HG02852 (cell line): ENCODE data around the gene GPRC5C.

ENCODE experiments used
- ATAC-seq: cut with Tn5 transposase; IDR thresholded peaks from one replicate; pipeline ENCODE4 v1.9.1; 2021; ENCODE audit warnings: mild to moderate bottlenecking, moderate library complexity; ENCODE audit not compliant: unreplicated experiment

Gene GPRC5C

DNA sequence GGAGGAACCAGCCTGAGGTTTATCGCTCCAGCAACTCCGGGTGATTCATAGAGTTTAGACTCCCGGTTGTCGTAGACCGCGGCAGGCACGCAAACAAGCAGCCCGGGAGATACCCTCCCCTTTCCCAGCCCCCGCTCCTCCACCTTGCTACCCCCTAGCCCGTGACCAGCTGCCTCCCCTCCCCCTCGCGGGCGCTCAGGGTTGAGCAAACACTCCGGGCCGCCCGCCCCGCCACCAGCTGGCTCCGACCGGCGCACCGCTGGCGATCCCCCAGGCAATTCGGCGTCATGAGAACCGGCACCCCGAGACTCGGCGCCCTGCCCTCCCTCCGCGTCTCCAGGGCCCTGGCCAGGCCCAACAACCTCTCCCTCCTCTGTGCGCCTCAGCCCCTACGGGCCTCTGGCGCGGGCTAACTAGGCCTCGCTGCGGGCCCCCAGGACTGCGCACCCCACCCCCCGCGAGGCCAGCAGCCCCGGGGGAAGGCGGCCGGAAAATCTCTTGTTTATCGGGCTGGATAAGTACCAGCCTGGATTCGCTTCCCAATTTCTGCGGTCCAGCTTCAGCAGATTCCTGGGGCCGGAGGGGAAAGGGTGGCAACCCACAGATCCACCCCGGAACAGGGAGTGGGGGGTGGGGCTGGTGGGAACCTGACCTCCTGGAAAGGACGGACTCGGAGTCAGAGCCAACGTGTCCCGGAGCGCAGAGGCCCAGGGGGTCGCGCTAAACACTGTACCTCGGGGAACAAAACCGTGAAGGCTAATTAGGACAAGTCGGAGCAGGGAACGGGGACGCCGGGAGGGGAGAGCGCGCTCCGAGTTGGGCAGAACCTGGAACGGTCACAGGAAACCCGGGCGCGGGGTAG, 951 bp upstream of the GPRC5C start:
- peak; percentile 52 for ATAC-seq

DNA sequence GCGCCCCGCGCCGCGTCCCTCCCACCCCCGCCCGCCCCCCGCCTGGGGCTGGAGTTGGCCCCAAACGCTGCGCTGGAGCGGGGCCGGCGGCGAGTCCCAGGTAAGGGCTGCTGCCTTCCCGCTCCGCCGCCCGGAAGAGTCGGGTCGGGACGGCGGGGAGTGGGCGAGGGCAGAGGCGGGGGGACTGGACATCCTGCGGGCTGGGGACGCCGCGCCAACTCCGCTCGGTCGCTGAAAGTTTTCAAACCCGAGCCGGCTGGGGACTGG, 469 bp downstream of the GPRC5C start:
- no peak for ATAC-seq

DNA sequence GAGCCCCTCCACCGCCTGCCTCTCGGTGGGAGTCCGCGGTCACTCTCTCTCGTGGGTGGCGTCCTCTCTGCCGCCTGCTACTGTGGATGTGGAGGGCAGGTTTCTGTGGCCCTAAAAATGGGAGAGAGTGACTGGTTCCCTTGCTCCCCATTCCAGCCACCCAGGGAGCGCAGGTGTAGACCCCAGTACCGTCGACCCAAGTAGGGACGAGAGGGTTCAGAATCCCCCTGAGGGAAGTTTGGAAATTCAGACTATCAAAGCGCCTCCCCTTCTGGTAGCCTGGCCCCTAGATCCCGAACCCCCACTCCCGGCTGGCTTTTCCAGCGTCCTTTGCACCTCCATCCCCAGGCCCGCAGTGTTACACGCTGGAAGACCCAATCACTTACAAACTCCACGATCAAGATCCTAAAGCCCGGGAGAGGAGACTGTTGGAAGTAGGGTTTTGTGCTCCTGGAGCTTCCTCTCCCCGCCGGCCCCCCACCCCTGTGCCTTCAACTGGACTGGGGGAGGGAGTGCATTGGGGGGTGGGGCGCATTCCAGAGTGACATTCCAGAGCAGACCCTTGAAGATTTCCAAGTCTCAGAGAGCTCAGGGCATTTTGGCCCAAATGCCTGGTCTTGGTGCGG, 991 bp downstream of the GPRC5C start:
- no peak for ATAC-seq

- no peak for ATAC-seq
Observed at GRCh38 chr17:74433421-74434121, 1.7 kb downstream of the GPRC5C start.

GRCh38 chr17:74435775-74436359, 4.0 kb downstream of the GPRC5C start:
- ATAC-seq = no peak

- no peak for ATAC-seq
Observed at GRCh38 chr17:74437702-74438101, 5.8 kb downstream of the GPRC5C start.

DNA sequence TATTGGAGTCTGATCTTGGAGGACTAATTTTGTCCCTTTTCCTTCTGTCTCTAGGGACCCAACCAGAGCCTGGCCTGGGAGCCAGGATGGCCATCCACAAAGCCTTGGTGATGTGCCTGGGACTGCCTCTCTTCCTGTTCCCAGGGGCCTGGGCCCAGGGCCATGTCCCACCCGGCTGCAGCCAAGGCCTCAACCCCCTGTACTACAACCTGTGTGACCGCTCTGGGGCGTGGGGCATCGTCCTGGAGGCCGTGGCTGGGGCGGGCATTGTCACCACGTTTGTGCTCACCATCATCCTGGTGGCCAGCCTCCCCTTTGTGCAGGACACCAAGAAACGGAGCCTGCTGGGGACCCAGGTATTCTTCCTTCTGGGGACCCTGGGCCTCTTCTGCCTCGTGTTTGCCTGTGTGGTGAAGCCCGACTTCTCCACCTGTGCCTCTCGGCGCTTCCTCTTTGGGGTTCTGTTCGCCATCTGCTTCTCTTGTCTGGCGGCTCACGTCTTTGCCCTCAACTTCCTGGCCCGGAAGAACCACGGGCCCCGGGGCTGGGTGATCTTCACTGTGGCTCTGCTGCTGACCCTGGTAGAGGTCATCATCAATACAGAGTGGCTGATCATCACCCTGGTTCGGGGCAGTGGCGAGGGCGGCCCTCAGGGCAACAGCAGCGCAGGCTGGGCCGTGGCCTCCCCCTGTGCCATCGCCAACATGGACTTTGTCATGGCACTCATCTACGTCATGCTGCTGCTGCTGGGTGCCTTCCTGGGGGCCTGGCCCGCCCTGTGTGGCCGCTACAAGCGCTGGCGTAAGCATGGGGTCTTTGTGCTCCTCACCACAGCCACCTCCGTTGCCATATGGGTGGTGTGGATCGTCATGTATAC, 8.0 kb downstream of the GPRC5C start:
- no peak for ATAC-seq

DNA sequence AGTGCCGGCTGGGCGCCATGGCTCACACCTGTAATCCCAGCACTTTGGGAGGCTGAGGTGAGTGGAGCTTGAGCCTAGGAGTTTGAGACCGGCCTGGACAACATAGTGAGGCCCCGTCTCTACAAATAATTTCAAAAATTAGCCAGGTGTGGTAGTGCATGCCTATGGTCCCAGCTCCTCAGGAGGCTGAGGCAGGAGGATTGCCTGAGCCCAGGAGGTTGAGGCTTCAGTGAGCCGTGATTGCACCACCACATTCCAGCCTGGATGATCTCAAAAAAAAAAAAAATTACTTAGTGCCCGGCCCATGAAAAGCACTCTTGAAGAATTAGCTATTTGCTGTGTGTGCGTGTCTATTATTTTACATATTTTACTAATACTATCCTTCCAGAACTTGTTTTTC, 9.6 kb downstream of the GPRC5C start:
- ATAC-seq = no peak

DNA sequence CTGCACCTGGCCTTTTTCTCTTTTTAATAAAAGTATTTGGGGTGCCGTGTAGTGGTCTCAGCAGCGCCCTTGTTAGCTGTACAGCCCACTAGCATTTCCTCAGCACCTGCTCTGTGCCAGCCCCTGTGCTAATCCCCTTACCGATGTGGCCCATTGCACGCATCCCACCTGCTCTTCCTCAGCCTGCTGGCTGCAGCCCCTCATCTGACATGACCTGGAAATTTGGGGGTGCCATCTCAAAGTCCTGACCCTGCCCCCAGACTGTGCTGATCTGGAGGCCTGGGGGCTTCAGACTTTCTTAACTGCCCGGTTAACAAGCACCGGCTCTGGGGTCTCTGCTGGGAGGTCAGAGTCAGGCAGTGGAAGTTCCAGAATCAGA, 10.4 kb downstream of the GPRC5C start:
- ATAC-seq = no peak

DNA sequence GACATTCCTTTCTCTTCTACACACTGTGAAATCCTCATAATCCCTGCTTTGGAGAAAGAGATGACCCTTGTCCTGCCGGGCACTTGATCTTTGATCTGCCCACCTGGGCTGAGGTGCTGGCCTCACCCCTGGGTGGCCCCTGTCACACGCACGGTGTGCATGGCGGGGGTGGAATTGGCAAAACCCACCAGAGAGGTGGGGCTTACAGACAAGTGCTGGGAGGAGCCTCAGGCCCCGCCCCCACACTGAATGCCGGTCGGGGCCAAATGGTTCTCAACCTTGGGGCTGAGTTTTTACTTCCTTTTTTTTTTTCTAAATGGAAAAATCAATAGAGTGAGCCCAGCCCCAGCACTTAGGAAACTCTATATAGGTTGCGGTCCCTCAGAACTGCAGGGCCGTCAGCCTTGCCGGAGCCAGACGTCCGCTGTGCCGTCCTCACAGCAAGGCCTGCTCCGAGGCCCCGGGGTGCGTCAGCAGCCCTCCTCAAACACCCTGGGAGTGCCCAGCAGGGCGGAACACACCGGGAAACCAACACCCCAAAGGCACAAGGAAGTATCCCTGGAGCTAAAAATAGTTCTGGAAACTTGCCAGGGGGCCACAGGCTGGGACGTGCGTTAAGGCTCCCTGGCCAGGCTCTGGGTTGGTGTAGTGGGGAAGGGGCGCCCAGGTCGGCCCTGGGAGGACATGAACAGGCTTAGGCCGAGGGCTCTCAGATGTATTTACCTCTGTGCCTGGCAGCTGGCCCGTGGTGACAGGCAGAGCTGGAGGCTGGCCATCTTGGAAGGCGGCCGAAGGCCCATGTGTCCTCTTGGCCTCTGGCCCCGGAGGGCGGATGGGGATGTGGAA, 11.0 kb downstream of the GPRC5C start:
- ATAC-seq = no peak

DNA sequence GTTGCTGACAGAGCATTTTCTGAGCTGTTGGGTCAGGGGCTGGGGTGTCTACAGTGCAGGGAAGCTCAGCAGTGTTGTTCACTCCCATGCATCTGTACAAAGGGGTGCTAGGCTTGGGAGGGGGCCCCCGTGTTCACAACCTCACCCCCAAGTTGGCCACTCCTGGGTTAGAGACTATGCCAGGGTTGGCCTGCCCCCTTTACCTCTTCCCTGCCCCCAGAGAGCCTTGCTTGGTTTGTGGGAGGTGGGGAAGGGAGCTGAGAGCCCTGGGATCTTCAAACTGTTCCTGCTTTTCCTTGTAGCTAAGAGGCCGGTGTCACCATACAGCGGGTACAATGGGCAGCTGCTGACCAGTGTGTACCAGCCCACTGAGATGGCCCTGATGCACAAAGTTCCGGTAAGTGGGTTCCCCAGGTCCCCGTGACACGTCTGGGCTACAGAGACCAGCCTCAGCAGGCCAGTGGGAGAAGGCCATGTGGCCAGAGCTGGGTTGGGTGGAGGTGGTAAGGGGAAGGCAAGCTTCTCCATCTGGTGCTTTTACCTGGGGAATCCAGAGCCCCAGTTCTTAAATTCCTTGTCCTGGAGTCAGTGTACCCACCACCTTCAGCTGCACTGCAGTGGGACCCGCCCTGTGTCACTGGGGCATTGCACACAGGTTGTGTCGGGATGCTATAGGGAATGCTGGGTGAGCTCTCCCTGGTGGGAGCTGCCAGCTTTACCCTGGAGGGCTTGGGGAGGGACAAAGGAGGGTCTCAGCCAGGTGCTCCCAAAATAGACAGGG, 11.8 kb downstream of the GPRC5C start:
- no peak for ATAC-seq

DNA sequence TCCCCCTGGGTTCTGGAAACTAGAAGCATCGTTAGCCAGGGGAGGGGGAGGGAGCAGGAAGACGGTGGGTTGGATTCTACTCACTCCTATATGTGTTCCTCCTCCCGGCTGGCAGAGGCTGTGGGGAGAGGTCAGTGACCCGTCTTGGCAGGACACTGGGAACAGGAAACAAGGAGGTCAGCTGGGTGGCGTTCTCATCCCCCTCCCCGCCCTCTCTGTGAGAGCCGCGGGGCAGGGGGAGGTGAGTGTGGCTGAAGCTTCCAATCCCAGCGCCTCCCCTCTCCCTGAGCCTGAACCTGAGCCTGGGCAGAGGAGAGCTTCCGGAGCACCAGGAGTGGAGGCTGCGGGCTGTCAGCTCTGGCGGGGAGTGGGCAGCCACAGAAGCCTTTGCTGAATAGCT, 12.5 kb downstream of the GPRC5C start:
- no peak for ATAC-seq

- ATAC-seq = no peak
Observed at GRCh38 chr17:74445158-74445557, 13.3 kb downstream of the GPRC5C start.

DNA sequence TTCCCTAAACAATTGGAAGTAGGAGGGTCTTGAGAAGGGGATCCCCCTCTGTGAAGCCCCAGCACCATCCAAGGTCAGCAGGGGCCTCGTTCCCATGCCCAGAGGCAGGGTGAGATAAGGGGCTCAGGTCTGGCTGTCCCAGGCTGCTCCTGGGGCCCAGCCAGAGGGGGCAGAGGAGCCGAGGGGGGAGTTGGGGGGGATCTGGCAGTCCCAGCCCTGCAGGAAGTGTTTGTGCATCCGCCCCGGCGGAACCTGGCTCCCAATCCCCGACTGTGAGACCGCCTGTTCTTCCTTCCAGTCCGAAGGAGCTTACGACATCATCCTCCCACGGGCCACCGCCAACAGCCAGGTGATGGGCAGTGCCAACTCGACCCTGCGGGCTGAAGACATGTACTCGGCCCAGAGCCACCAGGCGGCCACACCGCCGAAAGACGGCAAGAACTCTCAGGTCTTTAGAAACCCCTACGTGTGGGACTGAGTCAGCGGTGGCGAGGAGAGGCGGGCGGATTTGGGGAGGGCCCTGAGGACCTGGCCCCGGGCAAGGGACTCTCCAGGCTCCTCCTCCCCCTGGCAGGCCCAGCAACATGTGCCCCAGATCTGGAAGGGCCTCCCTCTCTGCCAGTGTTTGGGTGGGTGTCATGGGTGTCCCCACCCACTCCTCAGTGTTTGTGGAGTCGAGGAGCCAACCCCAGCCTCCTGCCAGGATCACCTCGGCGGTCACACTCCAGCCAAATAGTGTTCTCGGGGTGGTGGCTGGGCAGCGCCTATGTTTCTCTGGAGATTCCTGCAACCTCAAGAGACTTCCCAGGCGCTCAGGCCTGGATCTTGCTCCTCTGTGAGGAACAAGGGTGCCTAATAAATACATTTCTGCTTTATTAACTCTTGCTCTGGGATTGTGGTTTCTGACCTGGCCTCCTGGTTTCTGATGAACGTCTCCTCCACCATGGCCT, 14.9 kb downstream of the GPRC5C start:
- ATAC-seq = no peak

- ATAC-seq = no peak
Observed at GRCh38 chr17:74447628-74448159, 15.8 kb downstream of the GPRC5C start.

DNA sequence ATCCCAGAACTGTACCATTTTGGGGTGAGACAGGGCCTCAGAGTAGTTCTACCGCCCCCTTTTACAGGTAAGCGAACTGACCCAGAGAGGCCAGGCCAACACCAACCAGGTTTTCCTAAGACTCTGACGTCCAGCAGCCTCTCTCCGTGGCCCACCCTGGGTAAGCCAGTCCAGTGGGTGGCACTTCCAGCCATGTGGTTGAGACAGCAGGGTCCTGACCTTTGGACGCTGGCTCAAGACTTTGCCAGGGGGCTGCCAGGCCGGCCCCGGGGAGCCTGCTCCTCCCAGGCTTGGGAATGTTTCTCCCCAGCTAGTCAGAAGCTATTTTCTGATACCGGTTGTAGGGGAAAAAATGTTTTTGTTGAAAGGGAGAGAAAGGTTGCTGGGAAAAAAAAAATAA, 16.9 kb downstream of the GPRC5C start:
- ATAC-seq = no peak

DNA sequence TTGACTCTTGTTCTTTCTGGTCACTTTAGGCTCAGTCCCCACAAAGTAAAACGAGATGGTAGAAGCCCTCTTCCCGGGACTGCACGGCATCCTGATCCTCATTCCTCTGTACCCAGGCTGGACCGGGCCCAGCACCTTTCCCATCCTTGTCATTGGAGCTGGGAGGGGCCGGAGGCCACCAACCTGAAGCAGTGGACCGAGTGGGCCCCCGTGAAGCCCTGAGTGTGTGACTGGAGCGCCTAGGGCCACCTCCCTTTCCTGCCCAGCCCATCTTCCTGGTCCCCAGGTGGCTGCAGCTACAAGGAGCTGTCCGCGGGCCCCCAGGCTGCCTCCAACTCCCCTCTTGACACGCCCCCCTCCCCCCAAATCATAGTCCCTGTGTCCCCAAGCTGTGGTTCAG, 17.4 kb downstream of the GPRC5C start:
- no peak for ATAC-seq

- ATAC-seq = no peak
Observed at GRCh38 chr17:74449773-74450172, 17.9 kb downstream of the GPRC5C start.
